Skeletal muscle tissue (tissue), 4 donors: ENCODE results near the gene CIAO2B. TPM values are rescaled to one million over a fixed set of nuclear protein-coding genes. Genes with fewer than 3 reads are reported as not detected.
A peak's percentile ranks its signal among the peaks of the same experiment; 100 is the strongest.

Experiments used
- H3K27ac ChIP-seq: one replicate; pipeline ENCODE4 v1.7.0; 2013; ENCODE audit warnings: mild to moderate bottlenecking, low read depth, low read length, inconsistent platforms
- H3K27me3 ChIP-seq, 3 donors: one replicate each; pipeline ENCODE4 v1.7.0; 2013; ENCODE audit warnings: low read length in 3 of 3; ENCODE audit not compliant: control insufficient read depth in 3 of 3, insufficient read depth in 3 of 3
- H3K36me3 ChIP-seq, 3 donors: one replicate each; pipeline ENCODE4 v1.7.0; 2013; ENCODE audit warnings: low read length in 3 of 3; ENCODE audit not compliant: control insufficient read depth in 3 of 3, insufficient read depth in 3 of 3
- H3K4me1 ChIP-seq, 3 donors: one replicate each; pipeline ENCODE4 v1.7.0; 2013; ENCODE audit warnings: low read length in 3 of 3, mild to moderate bottlenecking in 3 of 3; ENCODE audit not compliant: control insufficient read depth in 3 of 3, insufficient read depth in 3 of 3
- H3K4me3 ChIP-seq, 3 donors: one replicate each; pipeline ENCODE4 v1.7.0; 2013; ENCODE audit warnings: low read length in 3 of 3
- H3K9ac ChIP-seq, 3 donors: one replicate each; pipeline ENCODE4 v1.7.0; 2013; ENCODE audit warnings: low read length in 3 of 3, mild to moderate bottlenecking in 3 of 3, moderate library complexity in 2 of 3, low read depth in 1 of 3
- H3K9me3 ChIP-seq, 3 donors: one replicate each; pipeline ENCODE4 v1.7.0; 2013; ENCODE audit warnings: low read length in 3 of 3; ENCODE audit not compliant: control insufficient read depth in 3 of 3
- total RNA-seq: library from RNA; depleted of rRNA; stranded (reverse); fragments of >200 nt; gene quantifications from one replicate; pipeline ENCODE4 v1.2.3, GENCODE V29; 2014
- donor health status: Osteomylitis.

The CIAO2B gene
- total RNA-seq, 1 donor from 2014 or later = 95.0 TPM

DNA sequence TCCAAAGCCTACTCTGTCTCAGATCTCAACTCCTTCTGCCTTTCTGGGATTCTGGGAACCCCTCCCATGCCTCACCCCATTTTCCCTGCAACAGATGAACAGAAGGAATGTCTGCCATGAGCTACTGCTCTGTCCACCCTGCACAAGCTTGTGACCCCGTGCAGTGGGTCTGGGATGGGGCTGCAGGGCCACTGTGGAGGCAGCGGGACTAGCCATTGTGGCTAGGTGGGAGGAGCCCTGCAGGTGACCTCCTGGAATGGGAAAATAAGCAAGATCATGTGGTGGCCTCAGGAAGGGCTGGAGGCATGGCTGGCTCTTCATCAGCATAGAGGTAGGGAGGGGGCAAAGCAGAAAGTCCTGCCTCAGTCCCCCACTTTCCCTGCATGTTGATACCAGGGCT is 40.1 kb downstream of the CIAO2B start:
- Histone ChIP-seq H3K4me1 (peaks cover 7 to 28% (median 20%) of the 10 kb centered on the region in 3 donors), H3K9me3 (no peaks in the 10 kb centered on the region), H3K9ac (no peak overlapping the region), H3K27ac (no peak overlapping the region), H3K27me3 (no peaks in the 10 kb centered on the region), H3K36me3 (no peaks in the 10 kb centered on the region), H3K4me3 (no peak overlapping the region)

DNA sequence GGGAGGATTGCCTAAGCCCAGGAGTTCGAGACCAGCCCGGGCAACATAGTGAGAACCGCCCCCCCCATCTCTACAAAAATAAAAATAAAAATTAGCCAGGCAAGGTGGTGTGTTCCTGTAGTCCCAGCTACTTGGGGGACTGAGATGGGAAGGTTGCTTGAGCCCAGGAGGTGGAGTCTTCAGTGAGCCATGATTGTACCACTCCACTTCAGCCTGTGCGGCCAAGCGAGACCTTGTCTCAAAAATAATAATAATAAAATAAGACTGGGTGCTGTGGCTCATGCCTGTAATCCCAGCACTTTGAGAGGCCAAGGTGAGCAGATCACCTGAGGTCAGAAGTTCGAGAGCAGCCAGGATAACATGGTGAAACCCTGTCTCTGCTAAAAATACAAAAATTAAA is 42.4 kb downstream of the CIAO2B start:
- Histone ChIP-seq H3K27me3 (no peaks in the 10 kb centered on the region), H3K4me3 (no peak overlapping the region)

DNA sequence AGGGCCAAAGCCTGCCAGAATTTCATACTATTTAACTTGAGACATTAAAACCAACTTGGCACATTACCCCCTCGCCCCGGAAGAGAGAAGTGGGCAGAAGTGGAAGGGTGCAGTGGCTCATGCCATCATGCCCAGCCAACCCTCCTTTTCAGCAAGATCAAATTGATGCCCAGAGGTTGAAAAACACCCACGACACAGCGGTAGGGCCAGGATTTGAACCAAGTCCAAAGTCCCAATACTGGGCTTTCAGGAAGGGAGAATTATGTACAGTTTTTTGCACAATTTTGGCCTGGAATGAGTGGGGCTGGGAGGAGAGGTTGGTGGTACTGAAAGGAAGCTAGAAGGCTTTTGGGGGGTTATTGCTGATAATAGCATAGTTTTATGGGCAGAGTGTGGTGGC is 42.8 kb downstream of the CIAO2B start:
- Histone ChIP-seq H3K4me3 (no peak overlapping the region), H3K27ac (no peak overlapping the region), H3K9me3 (no peaks in the 10 kb centered on the region), H3K27me3 (no peaks in the 10 kb centered on the region), H3K36me3 (peaks cover 0 to 5% (median 0%) of the 10 kb centered on the region in 3 donors), H3K9ac (no peak overlapping the region), H3K4me1 (peaks cover 3 to 19% (median 12%) of the 10 kb centered on the region in 3 donors)

More for the DNA sequence above, 42.4 kb downstream of the CIAO2B start:
- Histone ChIP-seq H3K9me3 (no peaks in the 10 kb centered on the region), H3K27ac (no peak overlapping the region), H3K4me1 (peaks cover 3 to 19% (median 12%) of the 10 kb centered on the region in 3 donors), H3K9ac (no peak overlapping the region), H3K36me3 (peaks cover 0 to under 1% (median 0%) of the 10 kb centered on the region in 3 donors)

DNA sequence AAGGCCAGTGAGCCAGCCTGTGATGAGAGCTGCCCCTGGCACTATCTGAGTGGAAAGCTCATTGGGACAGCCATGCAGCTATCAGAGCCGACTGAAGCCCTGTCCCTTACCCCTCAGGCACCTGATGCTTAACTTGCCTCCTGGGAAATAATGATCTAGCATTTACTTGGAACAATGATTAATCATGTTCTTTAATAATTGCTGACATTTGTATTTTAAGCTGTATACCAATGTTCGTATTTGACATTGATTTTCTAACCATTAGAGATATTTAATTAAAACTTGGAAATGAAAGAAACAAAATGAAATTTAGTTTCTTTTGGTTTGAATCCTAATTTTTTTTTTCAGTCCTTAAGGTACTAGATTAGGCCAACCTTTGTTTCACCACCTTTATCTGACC is 43.4 kb downstream of the CIAO2B start:
- peaks cover 3 to 14% (median 9%) of the 10 kb centered on the region in 3 donors for H3K4me1 ChIP-seq

DNA sequence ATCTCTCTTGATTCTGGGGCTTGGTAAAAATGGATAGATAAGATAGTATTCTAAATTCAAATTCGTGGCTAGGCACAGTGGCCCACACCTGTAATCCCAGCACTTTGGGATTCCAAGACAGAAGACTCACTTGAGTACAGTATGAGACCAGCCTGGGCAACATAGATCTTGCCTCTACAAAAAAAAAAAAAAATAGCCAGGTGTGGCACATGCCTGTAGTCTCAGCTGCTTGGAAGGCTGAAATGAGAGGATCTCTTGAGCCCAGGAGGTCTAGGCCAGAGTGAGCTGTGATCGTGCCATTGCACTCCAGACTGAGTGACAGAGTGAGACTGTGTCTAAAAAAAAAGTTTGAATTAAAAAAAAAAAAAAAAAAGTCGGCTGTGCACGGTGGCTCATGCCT is 44.6 kb downstream of the CIAO2B start:
- H3K9ac ChIP-seq = no peak overlapping the region
- H3K27me3 ChIP-seq = no peaks in the 10 kb centered on the region
- peaks cover 11 to 16% (median 11%) of the 10 kb centered on the region in 3 donors for H3K36me3 ChIP-seq

More for the DNA sequence above, 43.4 kb downstream of the CIAO2B start:
- H3K36me3 ChIP-seq = peaks cover 0 to 7% (median 0%) of the 10 kb centered on the region in 3 donors
- no peaks in the 10 kb centered on the region for H3K27me3 ChIP-seq
- no peaks in the 10 kb centered on the region for H3K9me3 ChIP-seq
- peak overlapping the region in 1 of 3 donors; percentile 28 for H3K9ac ChIP-seq
- no peak overlapping the region for H3K4me3 ChIP-seq
- no peak overlapping the region for H3K27ac ChIP-seq

DNA sequence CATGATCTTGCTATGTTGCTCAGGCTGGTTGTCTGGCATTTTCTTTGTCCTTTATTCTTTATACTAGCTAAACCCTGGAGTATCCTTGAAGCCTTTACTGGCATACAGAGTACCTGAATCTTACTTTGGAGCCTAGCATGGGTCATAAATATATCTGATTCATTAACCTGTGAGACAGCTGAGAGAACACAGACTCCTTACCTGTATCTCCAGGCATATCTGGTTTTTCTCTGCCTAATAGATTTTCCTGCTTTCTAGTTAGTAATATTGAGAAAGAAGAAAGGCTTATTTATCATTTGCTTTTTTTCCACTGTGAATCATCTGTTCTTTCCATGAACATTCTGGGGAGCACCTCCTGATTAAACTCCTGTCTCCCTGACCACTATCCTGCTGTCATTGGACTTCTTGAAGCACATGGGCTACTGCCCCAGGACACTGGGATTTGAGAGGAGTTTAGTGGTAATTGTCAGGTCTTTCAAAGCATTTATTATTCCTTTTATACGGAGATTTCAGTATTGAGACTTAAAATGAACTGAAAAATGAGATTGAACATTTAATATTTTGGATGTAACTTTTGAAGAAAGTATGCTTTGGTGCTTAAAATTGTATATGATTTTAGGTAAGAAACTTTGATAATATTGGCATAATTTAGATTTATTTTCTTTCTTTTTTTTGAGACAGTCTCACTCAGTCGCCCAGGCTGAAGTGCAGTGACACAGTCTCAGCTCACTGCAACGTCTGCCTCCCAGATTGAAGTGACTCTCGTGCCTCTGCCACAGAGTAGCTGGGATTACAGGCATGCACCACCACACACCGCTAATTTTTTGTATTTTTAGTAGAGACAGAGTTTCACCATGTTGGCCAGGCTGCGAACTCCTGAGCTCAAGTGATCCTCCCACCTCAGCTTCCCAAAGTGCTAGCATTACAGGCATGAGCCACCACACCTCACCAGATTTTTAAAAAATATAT is 45.3 kb downstream of the CIAO2B start:
- Histone ChIP-seq H3K4me1 (peaks cover 0 to 4% (median 0%) of the 10 kb centered on the region in 3 donors), H3K36me3 (peaks cover 14 to 19% (median 16%) of the 10 kb centered on the region in 3 donors), H3K27me3 (no peaks in the 10 kb centered on the region), H3K27ac (no peak overlapping the region), H3K9ac (no peak overlapping the region), H3K9me3 (no peaks in the 10 kb centered on the region), H3K4me3 (no peak overlapping the region)

More for the DNA sequence above, 44.6 kb downstream of the CIAO2B start:
- H3K27ac ChIP-seq = no peak overlapping the region
- peaks cover 0 to 4% (median 0%) of the 10 kb centered on the region in 3 donors for H3K4me1 ChIP-seq
- H3K4me3 ChIP-seq = no peak overlapping the region
- no peaks in the 10 kb centered on the region for H3K9me3 ChIP-seq

DNA sequence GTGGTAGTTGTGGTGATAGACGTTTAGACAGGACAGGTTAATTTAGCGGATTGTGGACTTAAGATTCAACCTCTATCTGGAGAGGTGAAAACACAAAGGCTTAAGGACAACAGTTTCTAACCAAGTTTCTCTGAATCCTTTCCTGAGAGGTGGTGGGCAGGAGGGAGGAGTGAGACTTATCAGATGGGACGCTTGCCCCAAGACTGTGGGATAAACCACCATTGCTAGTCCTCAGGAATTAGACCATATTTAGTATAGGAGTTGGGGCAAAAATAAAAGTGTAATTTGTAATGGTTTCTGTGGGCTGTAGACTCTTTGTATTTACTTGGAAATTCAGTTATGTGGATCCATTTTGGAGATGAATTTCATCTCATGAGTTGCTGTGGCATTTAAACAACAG is 47.3 kb downstream of the CIAO2B start:
- Histone ChIP-seq H3K36me3 (peaks cover 14 to 19% (median 16%) of the 10 kb centered on the region in 3 donors), H3K27ac (no peak overlapping the region), H3K4me3 (no peak overlapping the region), H3K27me3 (no peaks in the 10 kb centered on the region), H3K9ac (no peak overlapping the region), H3K9me3 (no peaks in the 10 kb centered on the region), H3K4me1 (peaks cover 0 to 4% (median 0%) of the 10 kb centered on the region in 3 donors)

DNA sequence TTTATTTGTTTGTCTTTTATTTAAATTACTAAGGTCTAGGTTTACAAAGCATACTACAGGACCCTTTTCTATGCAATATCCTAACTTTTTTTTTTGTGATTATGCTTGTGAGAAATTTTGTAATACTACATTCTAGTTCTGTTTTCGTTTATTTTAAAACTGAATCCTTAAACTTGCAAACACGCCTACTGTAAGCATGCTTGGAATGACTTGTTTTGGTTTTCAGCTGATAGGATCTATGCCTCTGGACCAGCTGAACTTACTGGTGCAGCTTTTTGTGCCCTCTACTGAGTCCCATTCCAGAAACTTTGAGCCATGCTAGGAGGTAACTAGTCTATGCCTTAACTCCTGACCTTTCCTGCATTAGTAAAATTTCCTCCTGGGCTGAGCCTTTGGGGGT is 47.9 kb downstream of the CIAO2B start:
- Histone ChIP-seq H3K27ac (no peak overlapping the region), H3K9me3 (no peaks in the 10 kb centered on the region), H3K36me3 (peaks cover 14 to 19% (median 16%) of the 10 kb centered on the region in 3 donors), H3K9ac (no peak overlapping the region), H3K4me3 (no peak overlapping the region), H3K27me3 (no peaks in the 10 kb centered on the region), H3K4me1 (peaks cover 0 to 8% (median 2%) of the 10 kb centered on the region in 3 donors)

DNA sequence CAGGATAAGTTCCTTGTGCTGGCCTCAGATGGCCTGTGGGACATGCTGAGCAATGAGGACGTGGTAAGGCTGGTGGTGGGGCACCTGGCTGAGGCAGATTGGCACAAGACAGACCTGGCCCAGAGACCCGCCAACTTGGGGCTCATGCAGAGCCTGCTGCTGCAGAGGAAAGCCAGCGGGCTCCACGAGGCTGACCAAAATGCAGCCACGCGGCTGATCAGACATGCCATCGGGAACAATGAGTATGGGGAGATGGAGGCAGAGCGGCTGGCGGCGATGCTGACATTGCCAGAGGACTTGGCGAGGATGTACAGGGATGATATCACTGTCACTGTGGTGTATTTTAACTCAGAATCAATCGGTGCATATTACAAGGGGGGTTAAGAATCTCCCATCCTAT is 48.7 kb downstream of the CIAO2B start:
- Histone ChIP-seq H3K9ac (no peak overlapping the region), H3K27ac (no peak overlapping the region), H3K27me3 (no peaks in the 10 kb centered on the region), H3K4me1 (peaks cover 0 to 11% (median 6%) of the 10 kb centered on the region in 3 donors), H3K36me3 (peaks cover 14 to 19% (median 16%) of the 10 kb centered on the region in 3 donors), H3K9me3 (no peaks in the 10 kb centered on the region), H3K4me3 (no peak overlapping the region)

DNA sequence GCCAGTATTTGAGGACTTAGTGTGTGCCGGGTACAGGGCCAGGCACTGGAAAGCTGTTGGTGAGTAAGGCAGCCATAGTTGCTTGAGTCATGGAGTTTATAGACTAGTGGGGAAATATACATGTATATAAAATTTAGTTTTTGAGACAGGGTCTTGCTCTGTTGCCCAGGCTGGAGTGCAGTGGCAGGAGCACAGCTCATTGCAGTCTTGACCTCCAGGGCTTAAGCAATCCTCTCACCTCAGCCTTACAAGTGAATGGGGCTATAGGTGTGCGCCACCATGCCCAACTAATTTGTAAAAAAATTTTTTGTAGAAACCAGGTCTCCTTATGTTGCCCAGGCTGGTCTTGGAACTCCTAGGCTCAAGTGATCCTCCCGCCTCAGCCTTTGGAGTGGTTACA is 51.5 kb downstream of the CIAO2B start:
- Histone ChIP-seq H3K27ac (no peak overlapping the region), H3K4me3 (no peak overlapping the region), H3K9me3 (no peaks in the 10 kb centered on the region), H3K9ac (no peak overlapping the region), H3K27me3 (no peaks in the 10 kb centered on the region), H3K36me3 (peaks cover 14 to 19% (median 16%) of the 10 kb centered on the region in 3 donors), H3K4me1 (peaks cover 4 to 18% (median 13%) of the 10 kb centered on the region in 3 donors)
